ENCODE results near the gene SC5D.

DNA sequence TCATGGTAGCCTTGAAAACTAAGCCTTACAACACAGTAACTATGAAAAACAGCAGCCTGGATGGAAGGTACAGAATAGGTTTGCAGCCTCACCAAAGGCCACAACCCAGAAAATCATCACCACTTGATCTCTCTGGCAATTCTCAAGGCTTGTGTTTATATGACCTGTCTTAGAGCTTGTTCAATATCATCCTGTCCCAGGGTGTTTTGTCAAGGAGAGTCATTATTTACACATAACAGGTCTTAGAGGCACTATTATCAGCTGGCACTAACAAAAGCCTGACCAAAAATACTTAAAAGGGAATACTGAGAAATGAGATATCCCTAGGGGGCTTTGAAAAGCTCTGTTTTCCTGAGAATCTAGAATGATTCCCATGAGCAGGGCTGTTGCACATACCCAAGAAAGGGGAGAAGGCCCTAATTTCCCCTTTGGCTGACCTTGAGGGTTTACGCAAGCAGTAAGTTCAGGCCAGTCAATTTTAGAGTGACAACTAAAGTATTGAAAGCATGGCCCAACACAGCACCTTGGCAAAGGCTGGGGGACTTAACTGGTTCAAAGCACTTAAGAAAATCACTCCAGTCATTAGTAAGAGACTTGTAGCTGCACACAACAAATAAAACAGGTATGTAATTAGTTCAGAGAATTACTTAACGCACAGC, 7.9 kb downstream of the SC5D start:
- TF ChIP-seq CTCF (IDR thresholded peaks at IDR 0.05): no peak
- no peak for TF ChIP-seq POLR2A (IDR thresholded peaks at IDR 0.05)

All from heart left ventricle (tissue), 13 donors.